A549 (cell line): Measurements from ENCODE around the gene SERPINF2. TPM values are rescaled to one million over a fixed set of nuclear protein-coding genes. Genes with fewer than 3 reads are reported as not detected.

Source experiments
- ATAC-seq, 2 experiments: fragments of 200-7000 bp in 1 of 2; fragments of >200 bp in 1 of 2; cut with Nextera tagmentation in 1 of 2; cut with Tn5 transposase in 1 of 2; 3 replicates each; pipeline versions ENCODE4 v1.8.0 to v1.9.1; 2018 to 2020; ENCODE audit warnings: mild to moderate bottlenecking in 1 of 2, moderate library complexity in 1 of 2
- CTCF ChIA-PET: fragments of 300-600 bp; sonication (Branson Sonifier 250); formaldehyde crosslinking; extraction: SDS; loops from one replicate; lab custom pipeline; 2021; ENCODE audit warnings: antibody characterized with exemption, inconsistent platforms; lab: Yijun Ruan, JAX
- POLR2A ChIA-PET: fragments of 350-600 bp; formaldehyde crosslinking; extraction: SDS; loops from one replicate; lab custom pipeline; 2021; ENCODE audit warnings: antibody characterized with exemption, inconsistent platforms; lab: Yijun Ruan, JAX
- DNase-seq, 2 experiments: peaks; one replicate each; pipeline versions ENCODE4 v3.0.0 to v3.0.0-alpha.2; 2011 to 2016; ENCODE audit warnings: low read depth in 1 of 2, low spot score in 1 of 2
- FAIRE-seq: peaks from 2 replicates; lab custom pipeline; 2011; peaks lifted over from hg19 to GRCh38; lab: Jason Lieb, UNC
- H3K27ac ChIP-seq, 2 experiments: fragments of >200 bp; sonication (Bioruptor Twin); formaldehyde crosslinking; 3 replicates each; pipeline ENCODE4 v1.5.1; 2016 to 2017
- H3K4me1 ChIP-seq: fragments of >200 bp; sonication (Bioruptor Twin); formaldehyde crosslinking; 3 replicates; pipeline ENCODE4 v1.6.1; 2016
- H3K4me2 ChIP-seq: fragments of >200 bp; sonication (Bioruptor Twin); formaldehyde crosslinking; 3 replicates; pipeline ENCODE4 v1.6.1; 2016
- H3K4me3 ChIP-seq: fragments of >200 bp; sonication (Bioruptor Twin); formaldehyde crosslinking; 3 replicates; pipeline ENCODE4 v1.5.1; 2016
- H3K9me3 ChIP-seq: fragments of >200 bp; sonication (Bioruptor Twin); formaldehyde crosslinking; 3 replicates; pipeline ENCODE4 v1.6.1; 2016
- ESRRA ChIP-seq: fragments of 150-350 bp; IDR thresholded peaks from 2 replicates; pipeline ENCODE4 v1.6.1; 2014; ENCODE audit warnings: mild to moderate bottlenecking, low read length, borderline replicate concordance
- HOXB13 ChIP-seq: fragments of 250-450 bp; sonication (Bioruptor Pico); IDR thresholded peaks from 2 replicates; pipeline ENCODE4 v1.5.0; 2020; ENCODE audit warnings: low read depth, mild to moderate bottlenecking, moderate library complexity
- ZC3H11A ChIP-seq: fragments of 450-650 bp; IDR thresholded peaks from 2 replicates; pipeline ENCODE4 v1.6.1; 2014; ENCODE audit warnings: antibody characterized with exemption, mild to moderate bottlenecking
- WGBS: methylation state at CpG from one replicate; pipeline ENCODE4 v1.1.6; 2017; ENCODE audit errors: missing lambda C conversion rate; 5-methylcytosine and 5-hydroxymethylcytosine counted together
- polyA plus RNA-seq, 4 experiments: library from polyadenylated mRNA; depleted of rRNA in 3 of 4; stranded (reverse); fragments of >200 nt; fragmentation: RNase III in 1 of 4; extraction: RNeasy Plus Mini Kit Qiagen cat#74134 plus additional on column Dnase treatment in 1 of 4; gene quantifications; 2 replicates in 3 of 4; 3 replicates in 1 of 4; pipeline ENCODE4 v1.2.3, GENCODE V29; 2011 to 2017
- TF ChIP-seq, protein P1 (sequence below): fragments of 200-600 bp; sonication (generic); IDR thresholded peaks from 2 replicates; pipeline ENCODE4 v1.6.1; 2016; ENCODE audit warnings: antibody characterized with exemption, mild to moderate bottlenecking, moderate library complexity
- TF ChIP-seq, protein P2 (sequence below): fragments of >200 bp; sonication (Bioruptor Twin); formaldehyde crosslinking; IDR thresholded peaks from 3 replicates; pipeline ENCODE4 v1.5.1; 2016
- TF ChIP-seq, protein P3 (sequence below): fragments of 250-450 bp; sonication (Bioruptor Pico); IDR thresholded peaks from 2 replicates; pipeline ENCODE4 v1.5.0; 2021; ENCODE audit warnings: mild to moderate bottlenecking, moderate library complexity, borderline replicate concordance

SERPINF2 gene
- polyA plus RNA-seq, 2 of the 4 experiments (the other 2 are of a cell fraction): 2.1 to 2.9 TPM

DNA sequence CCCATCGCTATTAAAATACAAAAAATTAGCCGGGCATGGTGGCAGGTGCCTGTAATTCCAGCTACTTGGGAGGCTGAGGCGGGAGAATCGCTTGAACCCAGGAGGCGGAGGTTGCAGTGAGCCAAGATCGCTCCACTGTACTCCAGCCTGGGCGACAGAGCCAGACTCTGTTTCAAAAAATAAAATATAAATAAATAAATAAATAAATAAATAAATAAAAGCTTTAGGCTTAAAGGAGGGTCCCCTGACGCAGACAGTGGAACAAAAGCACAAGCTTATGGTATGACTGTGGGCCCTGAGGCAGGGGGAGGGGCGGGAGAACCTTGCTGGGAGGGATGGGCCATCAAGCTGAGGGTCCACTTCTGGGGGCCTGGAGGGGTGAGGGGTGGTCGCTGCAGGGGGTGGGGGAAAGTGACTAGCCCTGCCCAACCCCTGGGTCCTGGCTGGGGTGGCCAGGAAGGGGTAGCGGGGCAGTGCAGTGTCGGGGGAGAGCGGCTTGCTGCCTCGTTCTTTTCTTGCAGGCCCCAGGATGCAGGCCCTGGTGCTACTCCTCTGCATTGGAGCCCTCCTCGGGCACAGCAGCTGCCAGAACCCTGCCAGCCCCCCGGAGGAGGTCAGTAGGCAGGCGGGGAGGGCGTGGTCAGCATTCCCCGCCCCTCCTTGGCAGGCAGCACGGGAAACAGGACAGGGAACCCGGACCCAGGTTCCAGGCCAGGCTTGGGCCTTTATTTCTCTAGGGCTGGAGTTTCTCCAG lies 23.9 kb downstream of the SERPINF2 start:
- CTCF ChIA-PET: interaction anchor here (0.6 to 28.6 kb wide), 10 partner anchors 8 to 507 kb away, joined by 3 to 591 read pairs (median 5); partner anchors contain the start of gene WDR81
- Histone ChIP-seq H3K4me3 (no peak overlapping the region), H3K4me2 (no peak overlapping the region), H3K9me3 (no peaks in the 10 kb centered on the region), H3K4me1 (peaks cover 31% of the 10 kb centered on the region), H3K27ac (peak overlapping the region in 1 of 2 experiments; percentile 32; a peak in 1 of 6 replicates)
- WGBS: 82% methylated on average over 20 of the region's 21 CpGs
- POLR2A ChIA-PET: no interaction called here
- DNase-seq: no peak
- TF ChIP-seq, protein P1, sequence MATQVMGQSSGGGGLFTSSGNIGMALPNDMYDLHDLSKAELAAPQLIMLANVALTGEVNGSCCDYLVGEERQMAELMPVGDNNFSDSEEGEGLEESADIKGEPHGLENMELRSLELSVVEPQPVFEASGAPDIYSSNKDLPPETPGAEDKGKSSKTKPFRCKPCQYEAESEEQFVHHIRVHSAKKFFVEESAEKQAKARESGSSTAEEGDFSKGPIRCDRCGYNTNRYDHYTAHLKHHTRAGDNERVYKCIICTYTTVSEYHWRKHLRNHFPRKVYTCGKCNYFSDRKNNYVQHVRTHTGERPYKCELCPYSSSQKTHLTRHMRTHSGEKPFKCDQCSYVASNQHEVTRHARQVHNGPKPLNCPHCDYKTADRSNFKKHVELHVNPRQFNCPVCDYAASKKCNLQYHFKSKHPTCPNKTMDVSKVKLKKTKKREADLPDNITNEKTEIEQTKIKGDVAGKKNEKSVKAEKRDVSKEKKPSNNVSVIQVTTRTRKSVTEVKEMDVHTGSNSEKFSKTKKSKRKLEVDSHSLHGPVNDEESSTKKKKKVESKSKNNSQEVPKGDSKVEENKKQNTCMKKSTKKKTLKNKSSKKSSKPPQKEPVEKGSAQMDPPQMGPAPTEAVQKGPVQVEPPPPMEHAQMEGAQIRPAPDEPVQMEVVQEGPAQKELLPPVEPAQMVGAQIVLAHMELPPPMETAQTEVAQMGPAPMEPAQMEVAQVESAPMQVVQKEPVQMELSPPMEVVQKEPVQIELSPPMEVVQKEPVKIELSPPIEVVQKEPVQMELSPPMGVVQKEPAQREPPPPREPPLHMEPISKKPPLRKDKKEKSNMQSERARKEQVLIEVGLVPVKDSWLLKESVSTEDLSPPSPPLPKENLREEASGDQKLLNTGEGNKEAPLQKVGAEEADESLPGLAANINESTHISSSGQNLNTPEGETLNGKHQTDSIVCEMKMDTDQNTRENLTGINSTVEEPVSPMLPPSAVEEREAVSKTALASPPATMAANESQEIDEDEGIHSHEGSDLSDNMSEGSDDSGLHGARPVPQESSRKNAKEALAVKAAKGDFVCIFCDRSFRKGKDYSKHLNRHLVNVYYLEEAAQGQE: no peak
- TF ChIP-seq ZC3H11A: peak; percentile 41
- no peak for TF ChIP-seq ESRRA
- FAIRE-seq: no peak
- ATAC-seq: no peak

DNA sequence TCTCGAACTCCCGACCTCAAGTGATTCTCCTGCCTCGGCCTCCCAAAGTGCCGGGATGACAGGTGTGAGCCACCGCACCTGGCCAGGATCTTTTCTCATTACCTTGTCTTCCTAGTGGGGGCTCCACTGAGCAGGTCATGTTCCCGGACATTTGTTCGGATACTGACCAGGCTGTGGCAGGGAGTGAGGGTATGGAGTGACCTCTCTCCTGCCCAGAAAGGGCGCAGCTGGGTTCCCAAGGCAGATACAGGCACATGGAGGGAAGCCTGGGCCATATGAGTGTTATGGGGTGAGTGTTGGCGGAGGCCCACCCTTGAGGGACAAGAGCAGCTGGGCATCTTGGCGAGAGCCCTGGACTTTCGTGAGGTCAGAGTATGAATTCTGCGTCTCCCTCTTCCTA lies 24.7 kb downstream of the SERPINF2 start:
- no peaks in the 10 kb centered on the region for H3K9me3 ChIP-seq
- peaks cover 24% of the 10 kb centered on the region for H3K4me1 ChIP-seq
- ATAC-seq: no peak
- TF ChIP-seq, protein P2, sequence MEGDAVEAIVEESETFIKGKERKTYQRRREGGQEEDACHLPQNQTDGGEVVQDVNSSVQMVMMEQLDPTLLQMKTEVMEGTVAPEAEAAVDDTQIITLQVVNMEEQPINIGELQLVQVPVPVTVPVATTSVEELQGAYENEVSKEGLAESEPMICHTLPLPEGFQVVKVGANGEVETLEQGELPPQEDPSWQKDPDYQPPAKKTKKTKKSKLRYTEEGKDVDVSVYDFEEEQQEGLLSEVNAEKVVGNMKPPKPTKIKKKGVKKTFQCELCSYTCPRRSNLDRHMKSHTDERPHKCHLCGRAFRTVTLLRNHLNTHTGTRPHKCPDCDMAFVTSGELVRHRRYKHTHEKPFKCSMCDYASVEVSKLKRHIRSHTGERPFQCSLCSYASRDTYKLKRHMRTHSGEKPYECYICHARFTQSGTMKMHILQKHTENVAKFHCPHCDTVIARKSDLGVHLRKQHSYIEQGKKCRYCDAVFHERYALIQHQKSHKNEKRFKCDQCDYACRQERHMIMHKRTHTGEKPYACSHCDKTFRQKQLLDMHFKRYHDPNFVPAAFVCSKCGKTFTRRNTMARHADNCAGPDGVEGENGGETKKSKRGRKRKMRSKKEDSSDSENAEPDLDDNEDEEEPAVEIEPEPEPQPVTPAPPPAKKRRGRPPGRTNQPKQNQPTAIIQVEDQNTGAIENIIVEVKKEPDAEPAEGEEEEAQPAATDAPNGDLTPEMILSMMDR: 0 out of 3 replicates have a peak, but pooled peaks have one; percentile 12
- no peak for TF ChIP-seq HOXB13
- TF ChIP-seq, protein P3, sequence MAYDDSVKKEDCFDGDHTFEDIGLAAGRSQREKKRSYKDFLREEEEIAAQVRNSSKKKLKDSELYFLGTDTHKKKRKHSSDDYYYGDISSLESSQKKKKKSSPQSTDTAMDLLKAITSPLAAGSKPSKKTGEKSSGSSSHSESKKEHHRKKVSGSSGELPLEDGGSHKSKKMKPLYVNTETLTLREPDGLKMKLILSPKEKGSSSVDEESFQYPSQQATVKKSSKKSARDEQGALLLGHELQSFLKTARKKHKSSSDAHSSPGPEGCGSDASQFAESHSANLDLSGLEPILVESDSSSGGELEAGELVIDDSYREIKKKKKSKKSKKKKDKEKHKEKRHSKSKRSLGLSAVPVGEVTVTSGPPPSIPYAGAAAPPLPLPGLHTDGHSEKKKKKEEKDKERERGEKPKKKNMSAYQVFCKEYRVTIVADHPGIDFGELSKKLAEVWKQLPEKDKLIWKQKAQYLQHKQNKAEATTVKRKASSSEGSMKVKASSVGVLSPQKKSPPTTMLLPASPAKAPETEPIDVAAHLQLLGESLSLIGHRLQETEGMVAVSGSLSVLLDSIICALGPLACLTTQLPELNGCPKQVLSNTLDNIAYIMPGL (CRISPR knock-in tag): no peak
- TF ChIP-seq, protein P1: no peak
- TF ChIP-seq, all 56 proteins: peak for 1
- Histone ChIP-seq H3K27ac (no peak overlapping the region), H3K4me2 (no peak overlapping the region), H3K4me3 (no peak overlapping the region)
- CTCF ChIA-PET: interaction anchor here (1.0 to 28.6 kb wide), 5 partner anchors 9 to 193 kb away, joined by 3 to 591 read pairs (median 6); partner anchors contain the start of gene WDR81
- 96% methylated on average over 12 of the region's 12 CpGs for WGBS
- DNase-seq (no peak), FAIRE-seq (no peak)
- POLR2A ChIA-PET: no interaction called here
